H9 (cell line): ENCODE measurements around the gene GYPE. TPM values are rescaled to one million over a fixed set of nuclear protein-coding genes. Genes with fewer than 3 reads are reported as not detected.
"Not testable (repeated sequence)": the region's sequence is repeated elsewhere in the genome, so short reads cannot be mapped to it uniquely, and the experiment has no call there.

Experiments used
- DNase-seq: peaks from one replicate; pipeline ENCODE4 v3.0.0-alpha.2; 2017
- H2AFZ ChIP-seq: one replicate; pipeline ENCODE4 v1.6.1; 2013; ENCODE audit warnings: mild to moderate bottlenecking, low read length, control low read depth, moderate library complexity
- H2AK5ac ChIP-seq: 2 replicates; pipeline ENCODE4 v1.6.1; 2013; ENCODE audit warnings: low read length, control low read depth, mixed read lengths; ENCODE audit not compliant: insufficient read length
- H2BK120ac ChIP-seq: one replicate; pipeline ENCODE4 v1.6.1; 2013; ENCODE audit warnings: low read depth, mild to moderate bottlenecking, low read length, control low read depth, inconsistent platforms; ENCODE audit not compliant: poor library complexity, severe bottlenecking
- H2BK12ac ChIP-seq: 2 replicates; pipeline ENCODE4 v1.6.1; 2013; ENCODE audit warnings: low read length, control low read depth, mixed read lengths, low read depth; ENCODE audit not compliant: insufficient read length
- H2BK15ac ChIP-seq: 2 replicates; pipeline ENCODE4 v1.6.1; 2013; ENCODE audit warnings: low read depth, low read length, control low read depth
- H2BK20ac ChIP-seq: one replicate; pipeline ENCODE4 v1.6.1; 2013; ENCODE audit warnings: low read depth, mild to moderate bottlenecking, low read length, control low read depth, inconsistent platforms; ENCODE audit not compliant: poor library complexity, severe bottlenecking
- H2BK5ac ChIP-seq: 2 replicates; pipeline ENCODE4 v1.6.1; 2013; ENCODE audit warnings: low read length, control low read depth, mixed read lengths; ENCODE audit not compliant: insufficient read length
- H3K14ac ChIP-seq: 2 replicates; pipeline ENCODE4 v1.6.1; 2013; ENCODE audit warnings: low read length, control low read depth; ENCODE audit not compliant: insufficient read depth
- H3K18ac ChIP-seq: 2 replicates; pipeline ENCODE4 v1.6.1; 2013; ENCODE audit warnings: low read depth, mild to moderate bottlenecking, mixed read lengths, low read length, control low read depth; ENCODE audit not compliant: insufficient read length
- H3K23ac ChIP-seq: 2 replicates; pipeline ENCODE4 v1.6.1; 2013; ENCODE audit warnings: low read length, control low read depth, mixed read lengths, low read depth; ENCODE audit not compliant: insufficient read length
- H3K23me2 ChIP-seq: 2 replicates; pipeline ENCODE4 v1.6.1; 2013; ENCODE audit warnings: low read depth, mild to moderate bottlenecking, mixed read lengths, low read length, control low read depth; ENCODE audit not compliant: insufficient read length, poor library complexity, severe bottlenecking
- H3K27ac ChIP-seq: 2 replicates; pipeline ENCODE4 v1.5.1; 2013; ENCODE audit warnings: low read length, control low read depth, mixed read lengths, low read depth; ENCODE audit not compliant: insufficient read length
- H3K27me3 ChIP-seq: 2 replicates; pipeline ENCODE4 v1.6.1; 2013; ENCODE audit warnings: low read length, control low read depth, inconsistent platforms; ENCODE audit not compliant: insufficient read depth
- H3K4ac ChIP-seq: 2 replicates; pipeline ENCODE4 v1.6.1; 2013; ENCODE audit warnings: low read depth, mild to moderate bottlenecking, control low read depth, inconsistent platforms, low read length, moderate library complexity
- H3K4me1 ChIP-seq: 2 replicates; pipeline ENCODE4 v1.6.1; 2013; ENCODE audit warnings: low read length, control low read depth, inconsistent platforms; ENCODE audit not compliant: insufficient read depth
- H3K4me2 ChIP-seq: 2 replicates; pipeline ENCODE4 v1.6.1; 2013; ENCODE audit warnings: low read length, control low read depth, mixed read lengths; ENCODE audit not compliant: insufficient read length, insufficient read depth
- H3K56ac ChIP-seq: 2 replicates; pipeline ENCODE4 v1.6.1; 2013; ENCODE audit warnings: low read depth, mild to moderate bottlenecking, mixed read lengths, low read length, control low read depth; ENCODE audit not compliant: insufficient read length
- H3K79me1 ChIP-seq: 2 replicates; pipeline ENCODE4 v1.6.1; 2013; ENCODE audit warnings: low read depth, mild to moderate bottlenecking, moderate library complexity, low read length, control low read depth, inconsistent platforms; ENCODE audit not compliant: insufficient read depth, poor library complexity, severe bottlenecking
- H3K79me2 ChIP-seq: 2 replicates; pipeline ENCODE4 v1.6.1; 2013; ENCODE audit warnings: low read length, control low read depth, inconsistent platforms; ENCODE audit not compliant: insufficient read depth
- H3K9ac ChIP-seq: 2 replicates; pipeline ENCODE4 v1.6.1; 2013; ENCODE audit warnings: low read length, control low read depth, mixed read lengths; ENCODE audit not compliant: insufficient read length; ENCODE audit errors: extremely low read depth
- H3K9me3 ChIP-seq: one replicate; pipeline ENCODE4 v1.6.1; 2013; ENCODE audit warnings: low read depth, low read length, inconsistent platforms; ENCODE audit not compliant: control insufficient read depth
- H3T11ph ChIP-seq: one replicate; pipeline ENCODE4 v1.6.1; 2013; ENCODE audit warnings: mild to moderate bottlenecking, low read length, control low read depth, inconsistent platforms
- H4K20me1 ChIP-seq: one replicate; pipeline ENCODE4 v1.6.1; 2013; ENCODE audit not compliant: control insufficient read depth, insufficient read length, insufficient read depth
- H4K5ac ChIP-seq: 2 replicates; pipeline ENCODE4 v1.6.1; 2013; ENCODE audit warnings: low read depth, mild to moderate bottlenecking, mixed read lengths, low read length, control low read depth; ENCODE audit not compliant: insufficient read length
- H4K8ac ChIP-seq: replicated peaks from 2 replicates; pipeline ENCODE4 v1.6.1; 2013; ENCODE audit warnings: low read length, control low read depth, mixed read lengths, low read depth; ENCODE audit not compliant: insufficient read length
- H4K91ac ChIP-seq: 2 replicates; pipeline ENCODE4 v1.6.1; 2013; ENCODE audit warnings: low read depth, mild to moderate bottlenecking, moderate library complexity, mixed read lengths, low read length, control low read depth; ENCODE audit not compliant: insufficient read length
- H3K27ac Mint-ChIP-seq, 3 experiments: 2 replicates in 2 of 3; 3 replicates in 1 of 3; pipeline ENCODE4 v1.8.0; 2020 to 2021; ENCODE audit warnings: mixed read lengths in 3 of 3, mild to moderate bottlenecking in 1 of 3, moderate library complexity in 1 of 3
- H3K27me3 Mint-ChIP-seq: 2 replicates; pipeline ENCODE4 v1.8.0; 2021; ENCODE audit warnings: low read depth, mild to moderate bottlenecking, moderate library complexity, mixed read lengths
- H3K36me3 Mint-ChIP-seq, 3 experiments: 2 replicates in 2 of 3; 3 replicates in 1 of 3; pipeline ENCODE4 v1.8.0; 2020 to 2021; ENCODE audit warnings: low read depth in 3 of 3, mixed read lengths in 3 of 3; ENCODE audit not compliant: insufficient read depth in 1 of 3
- H3K4me1 Mint-ChIP-seq, 2 experiments: 2 replicates each; pipeline ENCODE4 v1.8.0; 2020; ENCODE audit warnings: mixed read lengths in 2 of 2
- H3K4me3 Mint-ChIP-seq, 2 experiments: 2 replicates in 1 of 2; 3 replicates in 1 of 2; pipeline ENCODE4 v1.8.0; 2020 to 2021; ENCODE audit warnings: mild to moderate bottlenecking in 2 of 2, mixed read lengths in 2 of 2, moderate library complexity in 1 of 2
- H3K9me3 Mint-ChIP-seq, 2 experiments: 2 replicates in 1 of 2; 3 replicates in 1 of 2; pipeline ENCODE4 v1.8.0; 2020; ENCODE audit warnings: mild to moderate bottlenecking in 2 of 2, mixed read lengths in 2 of 2, moderate library complexity in 1 of 2
- WGBS: extraction: QIAGEN DNeasy Blood & Tissue Kit; methylation state at CpG from one replicate; pipeline ENCODE4 v1.1.7; 2013; ENCODE audit warnings: missing lambda C conversion rate, low lambda C conversion rate, mixed read lengths; ENCODE audit not compliant: insufficient read length; ENCODE audit errors: extremely low coverage; 5-methylcytosine and 5-hydroxymethylcytosine counted together
- total RNA-seq: library from RNA; stranded (reverse); gene quantifications from 2 replicates; pipeline ENCODE4 v1.2.1, GENCODE V29; 2021

GYPE gene
- total RNA-seq, 1 experiment from 2014 or later = not detected

DNA sequence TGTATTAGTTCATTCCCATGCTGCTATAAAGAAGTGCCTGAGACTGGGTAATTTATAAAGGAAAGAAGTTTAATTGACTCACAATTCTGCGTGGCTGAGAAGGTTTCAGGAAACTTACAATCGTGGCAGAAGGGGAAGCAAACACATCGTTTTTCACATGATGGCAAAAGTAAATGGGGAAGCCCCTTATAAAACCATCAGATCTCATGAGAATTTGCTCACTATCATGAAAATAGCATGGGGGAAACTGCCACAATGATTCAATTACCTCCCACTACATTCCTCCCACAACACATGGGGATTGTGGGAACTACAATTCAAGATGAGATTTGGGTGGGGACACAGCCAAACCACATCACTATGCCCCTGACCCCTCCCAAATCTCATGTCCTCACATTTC lies 35.4 kb downstream of the GYPE start:
- H3K36me3 Mint-ChIP-seq = peaks cover 0 to 14% (median 4%) of the 10 kb centered on the region in 3 experiments; a peak in 3 of 7 replicates
- H3K27me3 ChIP-seq, H3K27me3 Mint-ChIP-seq, H4K91ac ChIP-seq, DNase-seq, H2BK120ac ChIP-seq, H2AK5ac ChIP-seq, H3K23ac ChIP-seq, H3T11ph ChIP-seq, H3K4me3 Mint-ChIP-seq, H3K9ac ChIP-seq, H3K14ac ChIP-seq, H2AFZ ChIP-seq, H4K5ac ChIP-seq, H2BK20ac ChIP-seq, H3K56ac ChIP-seq, H3K4me1 ChIP-seq, H3K9me3 ChIP-seq, H3K4me2 ChIP-seq, H3K4me1 Mint-ChIP-seq, H2BK15ac ChIP-seq, H3K18ac ChIP-seq, H2BK12ac ChIP-seq, H3K27ac ChIP-seq, H3K9me3 Mint-ChIP-seq, H3K79me2 ChIP-seq, H4K8ac ChIP-seq, H3K27ac Mint-ChIP-seq, H3K23me2 ChIP-seq, H3K4ac ChIP-seq, H2BK5ac ChIP-seq, H4K20me1 ChIP-seq, H3K79me1 ChIP-seq: not testable (repeated sequence)
- WGBS = no CpG with 5 or more reads among the region's 3 CpGs

DNA sequence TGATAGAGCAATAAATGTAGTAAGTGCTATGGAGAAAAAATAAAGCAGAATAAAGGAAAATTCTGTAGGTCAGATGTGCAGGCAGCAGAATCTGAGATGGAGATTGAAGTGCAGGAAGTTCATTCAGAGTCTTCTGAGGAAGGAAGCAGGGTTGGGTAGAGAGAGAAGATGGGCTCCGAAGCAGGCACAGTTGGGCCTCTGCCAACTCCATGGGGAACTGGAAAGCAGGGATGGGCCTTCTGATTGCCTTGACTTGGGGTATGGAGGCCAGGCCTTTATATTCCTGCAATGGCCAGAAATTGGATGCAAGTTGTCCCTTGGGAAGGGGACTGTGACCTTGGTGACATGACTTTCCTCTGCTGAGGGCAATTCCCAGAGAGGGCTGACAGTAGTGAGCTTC lies 42.6 kb downstream of the GYPE start:
- H3K36me3 Mint-ChIP-seq = peaks cover 0 to 14% (median 4%) of the 10 kb centered on the region in 3 experiments; a peak in 3 of 7 replicates
- not testable (repeated sequence) for H2BK20ac ChIP-seq, H3K4me1 Mint-ChIP-seq, H3K27ac ChIP-seq, H3K14ac ChIP-seq, H3K4me2 ChIP-seq, DNase-seq, H3K27me3 Mint-ChIP-seq, H3K9ac ChIP-seq, H3K79me2 ChIP-seq, H3K79me1 ChIP-seq, H3K23me2 ChIP-seq, H2AK5ac ChIP-seq, H4K5ac ChIP-seq, H2BK15ac ChIP-seq, H3K56ac ChIP-seq, H2BK12ac ChIP-seq, H3K27me3 ChIP-seq, H2BK5ac ChIP-seq, H3K4me1 ChIP-seq, H3T11ph ChIP-seq, H3K9me3 ChIP-seq, H3K23ac ChIP-seq, H2BK120ac ChIP-seq, H3K4ac ChIP-seq, H3K18ac ChIP-seq, H3K27ac Mint-ChIP-seq, H4K20me1 ChIP-seq, H4K91ac ChIP-seq, H3K9me3 Mint-ChIP-seq, H3K4me3 Mint-ChIP-seq, H4K8ac ChIP-seq, H2AFZ ChIP-seq
- WGBS = no CpG with 5 or more reads among the region's 1 CpG
